Stimulated activated CD8-positive, alpha-beta memory T cell treated with anti-CD3 and anti-CD28 coated beads, Interleukin-7, amount 100 ng/mL, for 4 hours (primary cell): Measurements from ENCODE around the gene RTN4RL1.
A peak's percentile ranks its signal among the peaks of the same experiment; 100 is the strongest.

Source experiments
- DNase-seq, 2 donors: peaks; one replicate each; pipeline ENCODE4 v3.0.0-alpha.2; 2020; ENCODE audit warnings: low read depth in 2 of 2

Gene RTN4RL1, protein sequence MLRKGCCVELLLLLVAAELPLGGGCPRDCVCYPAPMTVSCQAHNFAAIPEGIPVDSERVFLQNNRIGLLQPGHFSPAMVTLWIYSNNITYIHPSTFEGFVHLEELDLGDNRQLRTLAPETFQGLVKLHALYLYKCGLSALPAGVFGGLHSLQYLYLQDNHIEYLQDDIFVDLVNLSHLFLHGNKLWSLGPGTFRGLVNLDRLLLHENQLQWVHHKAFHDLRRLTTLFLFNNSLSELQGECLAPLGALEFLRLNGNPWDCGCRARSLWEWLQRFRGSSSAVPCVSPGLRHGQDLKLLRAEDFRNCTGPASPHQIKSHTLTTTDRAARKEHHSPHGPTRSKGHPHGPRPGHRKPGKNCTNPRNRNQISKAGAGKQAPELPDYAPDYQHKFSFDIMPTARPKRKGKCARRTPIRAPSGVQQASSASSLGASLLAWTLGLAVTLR

GRCh38 chr17:2025220-2025621 is at the start of gene RTN4RL1:
Gene RTN4RL1, minus strand, starts transcription at chr17:2025334. Its CDS starts 469 bp downstream, at chr17:2024865.
- DNase-seq, result peak; percentile 63 to 70

DNA sequence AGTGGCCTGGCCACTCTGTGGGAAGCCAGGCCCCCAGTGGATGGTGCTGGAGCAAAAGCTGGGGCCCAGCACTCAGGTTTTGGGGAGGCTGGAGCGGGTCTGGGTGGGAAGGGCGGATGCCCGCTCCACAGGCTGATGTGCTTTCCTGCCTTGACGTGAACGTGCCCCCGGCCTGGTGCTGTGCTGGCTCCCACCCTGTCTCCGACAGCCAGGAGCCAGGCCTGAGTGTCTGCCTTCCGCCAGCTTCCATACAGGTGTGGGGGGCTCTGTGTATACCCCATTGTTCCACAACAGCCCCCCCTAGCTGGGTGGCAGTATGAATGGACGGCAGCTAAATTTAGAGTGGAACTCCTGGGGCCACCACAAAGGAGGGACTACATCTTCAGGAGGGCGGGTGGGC is 49.8 kb upstream of the RTN4RL1 start:
- DNase-seq, result no peak

- no peak for DNase-seq
Observed at GRCh38 chr17:2071455-2072281, 46.5 kb upstream of the RTN4RL1 start.

DNA sequence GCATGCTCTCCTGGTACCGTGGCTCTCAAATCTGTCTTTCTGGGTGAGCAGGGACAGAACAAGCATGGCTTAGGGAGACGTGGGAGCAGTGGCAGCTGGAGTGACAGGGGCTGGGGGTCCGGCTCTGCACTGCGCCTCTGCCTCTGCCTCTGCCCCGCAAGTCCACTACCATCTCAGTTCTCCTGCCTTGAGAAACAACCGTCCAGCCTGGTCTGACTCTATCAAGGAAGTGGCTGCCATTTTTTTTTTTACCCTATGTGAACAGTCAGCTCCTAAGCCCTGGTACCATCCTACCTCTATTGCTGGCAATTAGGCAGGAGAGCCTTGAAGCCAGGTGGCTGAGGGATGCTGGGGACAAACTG is 45.9 kb upstream of the RTN4RL1 start:
- DNase-seq, result no peak

GRCh38 chr17:2070241-2071023 is 45.3 kb upstream of the RTN4RL1 start:
- no peak for DNase-seq

DNA sequence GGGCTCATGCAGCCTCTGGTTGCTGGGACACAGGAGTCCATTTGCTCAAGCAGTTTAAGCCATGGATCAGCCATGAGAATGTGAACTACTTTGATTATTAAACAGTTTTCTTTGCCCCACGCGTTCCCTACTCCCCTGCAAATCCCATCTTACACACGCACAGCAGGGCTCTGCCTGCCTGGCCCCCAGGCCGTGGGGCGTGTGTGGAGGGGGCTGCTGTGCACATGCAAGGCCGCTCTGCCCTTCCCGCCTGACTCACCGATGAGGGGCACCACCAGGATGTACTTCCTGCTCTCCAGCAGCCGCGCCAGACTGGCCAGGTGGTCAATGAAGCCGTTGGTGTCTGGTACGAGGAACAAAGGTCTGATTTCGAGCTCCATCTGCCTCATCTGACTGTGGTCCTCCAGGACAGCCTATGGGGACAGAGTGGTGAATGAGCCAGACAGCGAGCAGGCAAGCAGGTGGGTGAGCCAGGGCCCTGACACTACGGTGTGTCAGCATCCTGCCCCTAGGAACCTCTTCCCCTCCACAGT is 43.5 kb upstream of the RTN4RL1 start:
- DNase-seq, result no peak

- DNase-seq, result no peak
Observed at GRCh38 chr17:2068031-2068518, 42.9 kb upstream of the RTN4RL1 start.

DNA sequence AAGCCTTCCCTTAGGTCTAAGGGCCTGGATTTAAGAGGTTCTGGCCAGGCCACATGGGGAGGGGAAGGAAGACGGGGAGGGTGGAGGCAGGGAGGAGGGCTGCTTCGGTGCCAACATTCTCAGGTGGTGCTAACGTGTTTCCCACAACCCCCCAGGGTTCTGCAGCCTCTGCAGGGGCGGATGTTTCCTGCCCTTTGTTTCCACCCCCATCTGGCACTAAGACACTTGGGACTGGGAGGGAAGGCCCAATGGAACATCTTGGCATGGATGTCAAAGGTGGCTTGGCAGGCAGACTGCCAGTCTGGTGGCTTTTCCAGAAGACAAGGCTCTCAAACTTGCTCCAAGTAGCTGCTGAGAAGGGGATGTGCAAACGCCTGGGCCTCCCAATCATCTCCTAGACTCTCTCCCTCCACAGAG is 42.5 kb upstream of the RTN4RL1 start:
- no peak for DNase-seq

DNA sequence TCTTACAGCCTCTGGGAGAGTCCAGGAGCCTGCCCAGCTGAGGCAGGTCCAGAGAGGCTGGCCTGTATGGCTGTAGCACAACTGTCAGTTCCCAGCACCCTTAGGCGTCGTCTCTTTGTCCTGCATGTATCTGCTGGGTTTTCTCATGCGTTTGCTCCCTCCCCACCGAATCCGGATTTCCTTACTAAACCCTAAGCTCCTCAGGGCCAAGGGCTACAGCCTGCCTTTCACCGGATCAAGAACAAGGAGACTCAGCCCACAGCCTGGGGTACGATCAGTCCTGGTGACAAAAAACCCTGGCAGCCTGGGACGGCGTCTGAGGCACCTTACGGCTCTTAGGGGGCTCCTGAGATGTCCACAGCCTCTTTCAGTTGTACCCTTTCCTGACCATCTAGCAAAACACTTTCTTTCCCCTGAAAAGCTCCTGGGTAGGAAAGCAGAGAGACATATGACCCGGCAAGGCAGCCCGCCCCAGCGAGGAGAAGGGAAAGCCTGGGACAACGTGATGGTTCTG is 42.0 kb upstream of the RTN4RL1 start:
- no peak for DNase-seq

DNA sequence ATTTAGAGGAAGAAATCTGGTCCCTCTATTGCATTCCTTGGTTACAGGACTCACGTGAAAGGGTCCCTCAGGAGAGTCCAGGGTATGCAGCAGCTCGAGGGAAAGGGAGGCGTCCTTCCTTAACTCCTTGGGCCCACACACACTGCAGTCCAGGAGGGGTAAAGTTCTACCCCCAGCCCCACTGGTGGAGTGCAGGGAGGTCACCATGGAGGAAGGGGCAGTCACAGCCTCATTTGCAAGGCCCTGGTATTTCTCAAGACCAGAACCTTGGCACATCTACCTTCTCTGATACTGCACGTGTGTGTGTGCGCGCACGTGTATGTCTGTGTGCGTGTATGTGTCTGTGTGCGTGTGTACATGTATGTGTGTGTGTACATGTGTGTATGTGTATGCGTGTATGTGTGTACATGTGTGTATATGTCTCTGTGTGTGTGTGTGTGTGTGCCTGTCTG is 40.8 kb upstream of the RTN4RL1 start:
- no peak for DNase-seq

GRCh38 chr17:2064980-2065785 is 40.0 kb upstream of the RTN4RL1 start:
- DNase-seq, result no peak

DNA sequence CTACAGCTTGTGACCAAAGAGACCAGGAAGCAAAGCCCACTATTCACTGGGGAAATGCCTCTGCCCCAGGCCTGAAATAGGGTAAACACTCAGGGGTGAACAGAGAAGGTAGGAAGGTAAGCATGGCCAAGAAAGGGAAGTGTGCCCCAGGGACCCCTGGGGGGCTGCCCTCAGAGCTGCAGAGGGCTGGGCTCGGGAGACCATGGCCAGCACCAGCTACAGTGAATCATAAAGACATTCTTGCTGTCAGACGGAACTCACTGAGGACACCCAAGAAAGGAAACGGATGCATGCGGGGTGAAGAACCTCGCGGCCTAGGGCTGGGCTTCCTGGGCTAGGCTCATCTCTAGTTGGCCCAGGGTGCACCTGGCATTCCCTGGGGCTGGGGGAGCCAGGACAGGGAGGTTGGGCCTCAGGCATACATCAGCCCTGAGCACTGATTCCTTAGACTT is 39.4 kb upstream of the RTN4RL1 start:
- DNase-seq, result no peak

- DNase-seq, result no peak
Observed at GRCh38 chr17:2064147-2064489, 39.0 kb upstream of the RTN4RL1 start.

DNA sequence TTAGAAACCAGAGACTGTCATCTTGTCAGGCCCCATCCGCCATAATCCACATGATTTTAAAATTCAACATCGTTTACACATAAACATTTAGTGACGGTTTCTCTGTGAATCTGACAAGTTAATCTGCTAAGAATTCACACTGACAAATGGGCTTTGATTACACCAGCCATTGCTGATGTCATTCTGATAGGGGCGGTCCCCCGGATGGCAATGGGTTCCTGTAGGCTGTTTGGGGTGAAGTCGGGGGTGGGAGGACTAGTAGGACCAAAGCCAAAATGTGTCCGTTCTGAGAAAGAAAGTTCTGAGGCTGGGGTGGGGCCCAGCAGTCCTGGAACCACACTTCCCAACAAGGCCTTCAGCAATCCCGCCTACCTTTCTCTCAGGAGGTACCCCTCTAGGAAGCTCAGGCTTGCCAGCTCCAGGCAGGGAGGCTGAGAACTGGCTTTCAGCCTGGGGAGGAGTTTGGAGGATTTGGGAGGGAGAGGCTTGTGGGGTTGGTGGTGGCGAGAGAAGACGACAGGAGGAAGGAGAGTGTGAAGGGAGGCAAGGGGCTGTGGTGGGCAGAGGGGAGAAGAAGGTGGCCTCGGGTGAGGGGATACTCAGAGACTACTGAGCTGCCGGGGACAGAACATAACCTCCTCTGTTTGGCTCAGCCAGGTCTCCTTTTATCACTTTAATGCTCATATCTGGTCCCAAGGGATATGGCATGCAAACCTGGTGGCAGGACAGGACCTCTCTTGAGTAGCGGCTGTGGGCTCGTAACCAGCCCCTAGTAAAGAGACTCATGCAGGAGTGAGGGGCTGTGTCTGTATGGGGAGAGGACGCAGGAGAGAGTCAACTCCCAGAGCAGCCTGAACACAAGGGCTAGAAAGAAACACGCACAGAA is 38.4 kb upstream of the RTN4RL1 start:
- no peak for DNase-seq

GRCh38 chr17:2062571-2063183 is 37.5 kb upstream of the RTN4RL1 start:
- no peak for DNase-seq

DNA sequence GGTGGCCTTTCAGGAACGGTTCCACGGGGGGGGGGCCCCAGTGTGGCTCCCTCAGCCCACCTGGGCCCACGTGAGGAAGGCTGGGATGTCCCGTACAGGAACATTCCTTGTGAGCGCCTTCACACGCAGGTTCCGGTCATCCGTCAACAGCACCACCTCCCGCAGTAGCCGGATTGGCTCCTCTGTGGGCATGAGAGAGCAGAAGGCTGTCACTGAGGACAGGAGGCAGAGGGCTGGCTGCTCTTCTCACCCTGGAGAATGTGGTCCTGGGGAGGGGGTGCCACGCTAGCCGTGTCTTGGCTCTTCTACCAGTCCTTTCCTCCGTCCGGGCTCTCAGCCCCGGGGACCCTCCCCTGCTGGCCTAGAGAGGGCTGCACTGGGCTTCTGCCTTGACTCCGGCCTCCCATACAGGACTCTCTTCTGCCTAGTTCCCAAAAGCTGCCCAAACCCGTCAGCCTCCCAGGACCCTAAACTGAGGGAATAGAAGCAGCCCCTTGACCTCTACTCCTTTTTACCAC is 36.4 kb upstream of the RTN4RL1 start:
- no peak for DNase-seq

- DNase-seq, result no peak
Observed at GRCh38 chr17:2060681-2061440, 35.7 kb upstream of the RTN4RL1 start.

- no peak for DNase-seq
Observed at GRCh38 chr17:2060385-2060658, 35.2 kb upstream of the RTN4RL1 start.
